CD4-positive, CD25-positive, alpha-beta regulatory T cell (primary cell): ENCODE measurements around the gene ATP7B. TPM values are rescaled to one million over a fixed set of nuclear protein-coding genes. Genes with fewer than 3 reads are reported as not detected.
A peak's percentile ranks its signal among the peaks of the same experiment; 100 is the strongest.

Experiments used
- ATAC-seq, 2 donors: fragments of 150-1000 bp; cut with Tn5 transposase; one replicate each; pipeline ENCODE4 v1.10.0; 2021; ENCODE audit warnings: low read depth in 2 of 2, moderate number of reproducible peaks in 2 of 2, moderate library complexity in 1 of 2
- DNase-seq, 3 donors: peaks; one replicate each; pipeline versions ENCODE4 v3.0.0 to v3.0.0-alpha.2; 2012 to 2022; ENCODE audit warnings: mixed read lengths in 1 of 3
- H3K27ac ChIP-seq: one replicate; pipeline ENCODE4 v1.7.0; 2013; ENCODE audit warnings: mild to moderate bottlenecking, low read length; ENCODE audit not compliant: insufficient read depth, poor library complexity, severe bottlenecking
- H3K27me3 ChIP-seq: one replicate; pipeline ENCODE4 v1.7.0; 2013; ENCODE audit warnings: low read length; ENCODE audit not compliant: control insufficient read depth, insufficient read depth
- H3K36me3 ChIP-seq: one replicate; pipeline ENCODE4 v1.7.0; 2013; ENCODE audit warnings: mild to moderate bottlenecking, low read length, moderate library complexity; ENCODE audit not compliant: control insufficient read depth, insufficient read depth
- H3K4me1 ChIP-seq: 2 replicates; pipeline ENCODE4 v1.7.0; 2013; ENCODE audit warnings: mild to moderate bottlenecking, low read length; ENCODE audit not compliant: insufficient read depth, control insufficient read depth, poor library complexity, severe bottlenecking
- H3K4me3 ChIP-seq: one replicate; pipeline ENCODE4 v1.7.0; 2013; ENCODE audit warnings: low read depth, mild to moderate bottlenecking, low read length, moderate library complexity
- H3K9me3 ChIP-seq, 2 experiments: 1 replicate in 1 of 2; 2 replicates in 1 of 2; pipeline ENCODE4 v1.7.0; 2013; ENCODE audit warnings: low read length in 2 of 2, mild to moderate bottlenecking in 1 of 2, moderate library complexity in 1 of 2; ENCODE audit not compliant: control insufficient read depth in 2 of 2
- H3K27ac Mint-ChIP-seq, 3 donors: one replicate each; pipeline ENCODE4 v1.8.0; 2020 to 2022; ENCODE audit warnings: mild to moderate bottlenecking in 3 of 3, mixed read lengths in 3 of 3, moderate library complexity in 2 of 3
- H3K27me3 Mint-ChIP-seq: one replicate; pipeline ENCODE4 v1.8.0; 2022; ENCODE audit warnings: mild to moderate bottlenecking, mixed read lengths
- H3K36me3 Mint-ChIP-seq: one replicate; pipeline ENCODE4 v1.8.0; 2020; ENCODE audit warnings: mixed read lengths
- H3K4me1 Mint-ChIP-seq, 4 donors: one replicate each; pipeline ENCODE4 v1.8.0; 2020 to 2022; ENCODE audit warnings: mixed read lengths in 4 of 4, mild to moderate bottlenecking in 1 of 4
- H3K4me3 Mint-ChIP-seq, 4 donors: one replicate each; pipeline ENCODE4 v1.8.0; 2020 to 2022; ENCODE audit warnings: mild to moderate bottlenecking in 4 of 4, mixed read lengths in 4 of 4, moderate library complexity in 3 of 4
- H3K9me3 Mint-ChIP-seq, 7 donors: one replicate each; pipeline ENCODE4 v1.8.0; 2020 to 2022; ENCODE audit warnings: mixed read lengths in 7 of 7, mild to moderate bottlenecking in 3 of 7, moderate library complexity in 2 of 7
- polyA plus RNA-seq, 4 donors: library from polyadenylated mRNA; unstranded; fragments of 300-500 nt; fragmentation: Illumina TruSeq; gene quantifications; one replicate each; pipeline ENCODE4 v1.2.3, GENCODE V29; 2021
- total RNA-seq: library from RNA; stranded (reverse); gene quantifications from one replicate; pipeline ENCODE4 v1.2.3, GENCODE V29; 2022

ATP7B gene
- total and polyA plus RNA-seq, 5 donors from 2014 or later = 0.18 to 1.4 (median 0.30) TPM

GRCh38 chr13:51960766-51961165 is 50.5 kb downstream of the ATP7B start:
- Mint-ChIP-seq H3K4me1 (peaks cover 7 to 20% (median 15%) of the 10 kb centered on the region in 4 donors), H3K36me3 (no peaks in the 10 kb centered on the region), H3K9me3 (no peaks in the 10 kb centered on the region), H3K27me3 (peaks cover 11% of the 10 kb centered on the region), H3K4me3 (no peak overlapping the region), H3K27ac (no peak overlapping the region)
- ATAC-seq (no peak), DNase-seq (no peak)
- Histone ChIP-seq H3K27me3 (no peaks in the 10 kb centered on the region), H3K4me3 (no peak overlapping the region), H3K4me1 (peaks cover 6% of the 10 kb centered on the region), H3K9me3 (no peaks in the 10 kb centered on the region), H3K27ac (no peak overlapping the region), H3K36me3 (no peaks in the 10 kb centered on the region)

- Mint-ChIP-seq H3K27ac (peak overlapping the region in 1 of 3 donors; percentile 36), H3K4me3 (no peak overlapping the region)
- ATAC-seq = no peak
Measured at GRCh38 chr13:51959773-51960172, 51.5 kb downstream of the ATP7B start.

GRCh38 chr13:51958217-51958547 is 53.1 kb downstream of the ATP7B start:
- ATAC-seq (no peak), DNase-seq (no peak)
- no peak overlapping the region for H3K4me3 Mint-ChIP-seq
- H3K36me3 ChIP-seq = no peaks in the 10 kb centered on the region
- H3K36me3 Mint-ChIP-seq = peaks cover 7% of the 10 kb centered on the region
- peaks cover 16% of the 10 kb centered on the region for H3K4me1 ChIP-seq
- peak overlapping the region in 1 of 3 donors; percentile 32 for H3K27ac Mint-ChIP-seq
- peaks cover 7 to 32% (median 21%) of the 10 kb centered on the region in 4 donors for H3K4me1 Mint-ChIP-seq
- no peak overlapping the region for H3K4me3 ChIP-seq
- H3K9me3 ChIP-seq = no peaks in the 10 kb centered on the region
- H3K27me3 ChIP-seq = no peaks in the 10 kb centered on the region
- no peaks in the 10 kb centered on the region for H3K9me3 Mint-ChIP-seq
- H3K27me3 Mint-ChIP-seq = peaks cover 11% of the 10 kb centered on the region
- no peak overlapping the region for H3K27ac ChIP-seq

More at GRCh38 chr13:51959773-51960172, 51.5 kb downstream of the ATP7B start:
- peak in 1 of 3 donors; percentile 65 for DNase-seq
- no peaks in the 10 kb centered on the region for H3K9me3 ChIP-seq
- peaks cover 6% of the 10 kb centered on the region for H3K4me1 ChIP-seq
- no peaks in the 10 kb centered on the region for H3K27me3 ChIP-seq
- H3K27me3 Mint-ChIP-seq = peaks cover 11% of the 10 kb centered on the region
- no peak overlapping the region for H3K4me3 ChIP-seq
- H3K36me3 ChIP-seq = no peaks in the 10 kb centered on the region
- peaks cover 7 to 16% (median 13%) of the 10 kb centered on the region in 4 donors for H3K4me1 Mint-ChIP-seq
- no peaks in the 10 kb centered on the region for H3K9me3 Mint-ChIP-seq
- H3K27ac ChIP-seq = no peak overlapping the region
- H3K36me3 Mint-ChIP-seq = peaks cover under 1% of the 10 kb centered on the region

GRCh38 chr13:51957377-51958216 is 53.7 kb downstream of the ATP7B start:
- peaks cover 11% of the 10 kb centered on the region for H3K27me3 Mint-ChIP-seq
- Histone ChIP-seq H3K4me3 (no peak overlapping the region), H3K4me1 (peaks cover 22% of the 10 kb centered on the region), H3K27ac (no peak overlapping the region), H3K9me3 (no peaks in the 10 kb centered on the region), H3K36me3 (no peaks in the 10 kb centered on the region), H3K27me3 (no peaks in the 10 kb centered on the region)
- ATAC-seq = no peak
- no peak for DNase-seq
- peak overlapping the region in 1 of 4 donors; percentile 8 for H3K4me3 Mint-ChIP-seq
- peaks cover 7% of the 10 kb centered on the region for H3K36me3 Mint-ChIP-seq
- peaks cover 11 to 38% (median 27%) of the 10 kb centered on the region in 4 donors for H3K4me1 Mint-ChIP-seq
- no peaks in the 10 kb centered on the region for H3K9me3 Mint-ChIP-seq
- peak overlapping the region in 1 of 3 donors; percentile 32 for H3K27ac Mint-ChIP-seq

- peaks cover 5% of the 10 kb centered on the region for H3K27me3 Mint-ChIP-seq
- DNase-seq = no peak
Measured at GRCh38 chr13:51956717-51957116, 54.5 kb downstream of the ATP7B start.

GRCh38 chr13:51955816-51956603 is 55.2 kb downstream of the ATP7B start:
- Mint-ChIP-seq H3K4me3 (no peak overlapping the region), H3K27ac (peak overlapping the region; percentile 47 to 85 (median 51)), H3K4me1 (peaks cover 12 to 54% (median 41%) of the 10 kb centered on the region in 4 donors), H3K9me3 (peaks cover 0 to 5% (median 1%) of the 10 kb centered on the region in 7 donors), H3K27me3 (peaks cover 5% of the 10 kb centered on the region), H3K36me3 (peaks cover 7% of the 10 kb centered on the region)
- Histone ChIP-seq H3K4me3 (no peak overlapping the region), H3K36me3 (no peaks in the 10 kb centered on the region), H3K27ac (no peak overlapping the region), H3K4me1 (peaks cover 38% of the 10 kb centered on the region), H3K9me3 (peaks cover 0 to 3% of the 10 kb centered on the region in 2 experiments), H3K27me3 (no peaks in the 10 kb centered on the region)
- ATAC-seq = no peak
- DNase-seq = peak in 1 of 3 donors; percentile 45

More at GRCh38 chr13:51956717-51957116, 54.5 kb downstream of the ATP7B start:
- H3K27me3 ChIP-seq = no peaks in the 10 kb centered on the region
- Mint-ChIP-seq H3K27ac (no peak overlapping the region), H3K9me3 (no peaks in the 10 kb centered on the region), H3K4me1 (peaks cover 12 to 47% (median 35%) of the 10 kb centered on the region in 4 donors), H3K36me3 (peaks cover 7% of the 10 kb centered on the region), H3K4me3 (no peak overlapping the region)
- H3K4me1 ChIP-seq = peaks cover 31% of the 10 kb centered on the region
- no peaks in the 10 kb centered on the region for H3K9me3 ChIP-seq
- H3K4me3 ChIP-seq = no peak overlapping the region
- no peaks in the 10 kb centered on the region for H3K36me3 ChIP-seq
- no peak for ATAC-seq
- H3K27ac ChIP-seq = no peak overlapping the region

GRCh38 chr13:51955281-51955771 is 55.9 kb downstream of the ATP7B start:
- Mint-ChIP-seq H3K27me3 (peaks cover 5% of the 10 kb centered on the region), H3K36me3 (peaks cover 7% of the 10 kb centered on the region), H3K9me3 (peaks cover 0 to 10% (median 6%) of the 10 kb centered on the region in 7 donors), H3K27ac (no peak overlapping the region), H3K4me3 (no peak overlapping the region), H3K4me1 (peaks cover 19 to 61% (median 47%) of the 10 kb centered on the region in 4 donors)
- ATAC-seq (no peak), DNase-seq (peak in 1 of 3 donors; percentile 44)
- Histone ChIP-seq H3K36me3 (no peaks in the 10 kb centered on the region), H3K4me3 (no peak overlapping the region), H3K27ac (no peak overlapping the region), H3K9me3 (peaks cover 6 to 9% of the 10 kb centered on the region in 2 experiments), H3K27me3 (no peaks in the 10 kb centered on the region), H3K4me1 (peaks cover 41% of the 10 kb centered on the region)
